Nephron progenitor cell (in vitro differentiated cells): Measurements from ENCODE around the gene ZFPM1.

ENCODE experiments used
- DNase-seq: peaks from one replicate; pipeline ENCODE4 v3.0.0; 2021
- H3K27ac Mint-ChIP-seq: 2 replicates; pipeline ENCODE4 v1.8.0; 2021; ENCODE audit warnings: mild to moderate bottlenecking, moderate library complexity, mixed read lengths
- H3K27me3 Mint-ChIP-seq: 2 replicates; pipeline ENCODE4 v1.8.0; 2021; ENCODE audit warnings: mild to moderate bottlenecking, low read depth, mixed read lengths; ENCODE audit not compliant: poor library complexity
- H3K36me3 Mint-ChIP-seq: 2 replicates; pipeline ENCODE4 v1.8.0; 2021; ENCODE audit warnings: low read depth, mixed read lengths
- H3K4me1 Mint-ChIP-seq: 2 replicates; pipeline ENCODE4 v1.8.0; 2021; ENCODE audit warnings: mixed read lengths
- H3K4me3 Mint-ChIP-seq: 2 replicates; pipeline ENCODE4 v1.8.0; 2021; ENCODE audit warnings: mild to moderate bottlenecking, moderate library complexity, mixed read lengths
- H3K9me3 Mint-ChIP-seq: 2 replicates; pipeline ENCODE4 v1.8.0; 2021; ENCODE audit warnings: mild to moderate bottlenecking, moderate library complexity, mixed read lengths
- CTCF ChIP-seq: fragments of 200-600 bp; sonication (generic); IDR thresholded peaks from 2 replicates; pipeline ENCODE4 v1.5.0; 2021; ENCODE audit warnings: antibody characterized with exemption

The ZFPM1 gene

DNA sequence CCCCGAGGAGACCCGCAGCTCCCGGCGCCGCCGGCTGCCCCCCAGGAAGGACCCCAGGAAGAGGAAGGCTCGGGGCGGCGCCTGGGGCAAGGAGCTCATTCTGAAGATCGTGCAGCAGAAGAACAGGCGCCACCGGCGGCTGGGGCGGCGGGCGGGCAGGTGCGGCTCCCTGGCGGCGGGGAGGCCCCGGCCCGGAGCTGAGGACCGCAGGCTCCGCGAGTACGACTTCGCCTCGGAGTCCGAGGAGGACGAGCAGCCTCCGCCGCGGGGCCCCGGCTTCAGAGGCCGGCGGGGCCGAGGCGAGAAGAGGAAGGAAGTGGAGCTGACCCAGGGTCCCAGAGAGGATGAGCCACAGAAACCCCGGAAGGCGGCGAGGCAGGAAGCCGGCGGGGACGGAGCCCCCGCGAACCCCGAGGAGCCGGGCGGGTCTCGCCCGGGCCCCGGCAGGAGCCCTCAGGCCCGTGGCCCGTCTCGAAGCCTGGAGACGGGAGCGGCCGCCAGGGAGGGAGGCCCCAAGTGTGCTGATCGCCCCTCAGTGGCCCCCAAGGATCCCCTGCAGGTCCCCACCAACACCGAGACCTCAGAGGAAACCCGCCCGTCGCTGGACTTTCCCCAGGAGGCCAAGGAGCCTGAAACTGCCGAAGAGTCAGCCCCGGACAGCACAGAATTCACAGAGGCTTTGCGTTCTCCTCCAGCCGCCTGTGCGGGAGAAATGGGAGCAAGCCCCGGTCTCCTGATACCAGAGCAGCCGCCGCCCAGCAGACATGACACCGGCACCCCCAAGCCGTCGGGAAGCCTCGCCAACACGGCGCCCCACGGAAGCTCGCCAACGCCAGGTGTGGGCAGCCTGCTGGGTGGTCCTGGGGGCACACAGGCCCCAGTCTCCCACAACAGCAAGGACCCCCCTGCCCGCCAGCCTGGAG lies 22.3 kb upstream of the ZFPM1 start:
- Mint-ChIP-seq H3K36me3 (no peaks in the 10 kb centered on the region), H3K4me3 (no peak overlapping the region), H3K9me3 (no peaks in the 10 kb centered on the region), H3K27me3 (peaks cover 9% of the 10 kb centered on the region), H3K27ac (no peak overlapping the region), H3K4me1 (peaks cover 6% of the 10 kb centered on the region)
- no peak for TF ChIP-seq CTCF
- no peak for DNase-seq

DNA sequence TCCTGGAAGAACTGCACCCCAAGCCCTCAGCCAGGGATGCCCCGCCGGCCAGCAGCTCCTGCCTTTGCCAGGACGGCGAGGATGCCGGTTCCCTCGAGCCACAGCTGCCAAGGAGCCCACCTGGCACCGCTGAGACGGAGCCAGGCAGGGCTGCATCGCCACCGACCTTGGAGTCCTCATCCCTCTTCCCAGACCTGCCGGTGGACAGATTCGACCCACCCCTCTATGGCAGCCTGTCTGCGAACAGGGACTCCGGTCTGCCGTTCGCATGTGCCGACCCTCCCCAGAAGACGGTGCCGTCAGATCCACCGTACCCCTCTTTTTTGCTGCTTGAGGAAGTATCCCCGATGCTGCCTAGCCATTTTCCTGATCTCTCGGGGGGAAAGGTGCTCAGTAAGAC lies 21.4 kb upstream of the ZFPM1 start:
- H3K4me3 Mint-ChIP-seq = no peak overlapping the region
- H3K9me3 Mint-ChIP-seq = no peaks in the 10 kb centered on the region
- peaks cover 9% of the 10 kb centered on the region for H3K27me3 Mint-ChIP-seq
- DNase-seq = no peak
- no peak for TF ChIP-seq CTCF
- no peaks in the 10 kb centered on the region for H3K36me3 Mint-ChIP-seq
- peaks cover 6% of the 10 kb centered on the region for H3K4me1 Mint-ChIP-seq
- H3K27ac Mint-ChIP-seq = no peak overlapping the region

- Mint-ChIP-seq H3K27me3 (peaks cover 9% of the 10 kb centered on the region), H3K27ac (no peak overlapping the region), H3K4me3 (no peak overlapping the region), H3K9me3 (no peaks in the 10 kb centered on the region), H3K36me3 (no peaks in the 10 kb centered on the region), H3K4me1 (peaks cover 6% of the 10 kb centered on the region)
- no peak for DNase-seq
- TF ChIP-seq CTCF = no peak
Measured at GRCh38 chr16:88432174-88432573, 20.9 kb upstream of the ZFPM1 start.

- TF ChIP-seq CTCF = no peak
- Mint-ChIP-seq H3K9me3 (no peaks in the 10 kb centered on the region), H3K27ac (no peak overlapping the region), H3K27me3 (peaks cover 9% of the 10 kb centered on the region), H3K4me1 (peaks cover 6% of the 10 kb centered on the region), H3K36me3 (no peaks in the 10 kb centered on the region), H3K4me3 (no peak overlapping the region)
- DNase-seq = no peak
Measured at GRCh38 chr16:88432753-88433152, 20.3 kb upstream of the ZFPM1 start.

- Mint-ChIP-seq H3K4me1 (peaks cover 6% of the 10 kb centered on the region), H3K9me3 (no peaks in the 10 kb centered on the region), H3K27me3 (peaks cover 9% of the 10 kb centered on the region), H3K36me3 (no peaks in the 10 kb centered on the region), H3K4me3 (no peak overlapping the region), H3K27ac (no peak overlapping the region)
- TF ChIP-seq CTCF = no peak
- no peak for DNase-seq
Measured at GRCh38 chr16:88433632-88434352, 19.3 kb upstream of the ZFPM1 start.
